WERI-Rb-1 (cell line): ENCODE measurements around the gene ZAP70.
"Not testable (repeated sequence)": the region's sequence is repeated elsewhere in the genome, so short reads cannot be mapped to it uniquely, and the experiment has no call there.

Experiments used
- DNase-seq: peaks from one replicate; pipeline ENCODE4 v3.0.0-alpha.2; 2020
- H3K27ac ChIP-seq: fragments of 250-450 bp; sonication (Bioruptor Pico); 2 replicates; pipeline ENCODE4 v1.5.1; 2020; ENCODE audit warnings: mild to moderate bottlenecking, moderate library complexity
- H3K27me3 ChIP-seq: fragments of 250-450 bp; sonication (Bioruptor Pico); 2 replicates; pipeline ENCODE4 v1.5.1; 2021; ENCODE audit warnings: mild to moderate bottlenecking, low read depth, moderate library complexity; ENCODE audit not compliant: insufficient read depth, severe bottlenecking
- H3K36me3 ChIP-seq: fragments of 250-450 bp; sonication (Bioruptor Pico); 2 replicates; pipeline ENCODE4 v1.5.1; 2020; ENCODE audit warnings: mild to moderate bottlenecking, moderate library complexity
- H3K4me3 ChIP-seq: 2 replicates; pipeline ENCODE4 v1.5.1; 2011; ENCODE audit warnings: low read depth, mild to moderate bottlenecking, control low read depth, low read length
- H3K9me3 ChIP-seq: fragments of 250-450 bp; sonication (Bioruptor Pico); 2 replicates; pipeline ENCODE4 v1.5.1; 2021; ENCODE audit warnings: mild to moderate bottlenecking, moderate library complexity; ENCODE audit not compliant: severe bottlenecking
- CTCF ChIP-seq: IDR thresholded peaks from 2 replicates; pipeline ENCODE4 v1.5.1; 2011; ENCODE audit warnings: low read depth, mild to moderate bottlenecking, control low read depth, inconsistent platforms, low read length

Gene ZAP70

GRCh38 chr2:97676620-97677019 is 36.8 kb upstream of the ZAP70 start:
- H3K4me3 ChIP-seq: no peak overlapping the region
- H3K36me3 ChIP-seq: no peaks in the 10 kb centered on the region

GRCh38 chr2:97677480-97677879 is 35.9 kb upstream of the ZAP70 start:
- Histone ChIP-seq H3K4me3 (no peak overlapping the region), H3K36me3 (no peaks in the 10 kb centered on the region), H3K27ac (no peak overlapping the region), H3K9me3 (no peaks in the 10 kb centered on the region), H3K27me3 (no peaks in the 10 kb centered on the region)
- no peak for TF ChIP-seq CTCF
- no peak for DNase-seq

More at GRCh38 chr2:97676620-97677019, 36.8 kb upstream of the ZAP70 start:
- DNase-seq: no peak
- Histone ChIP-seq H3K9me3 (no peaks in the 10 kb centered on the region), H3K27ac (no peak overlapping the region), H3K27me3 (no peaks in the 10 kb centered on the region)
- no peak for TF ChIP-seq CTCF

- Histone ChIP-seq H3K4me3 (no peak overlapping the region), H3K36me3 (no peaks in the 10 kb centered on the region), H3K27me3 (no peaks in the 10 kb centered on the region), H3K27ac (no peak overlapping the region), H3K9me3 (no peaks in the 10 kb centered on the region)
- no peak for TF ChIP-seq CTCF
- no peak for DNase-seq
These were observed 35.1 kb upstream of the ZAP70 start for GRCh38 chr2:97678298-97678697.

GRCh38 chr2:97687235-97687634 is 26.1 kb upstream of the ZAP70 start:
- DNase-seq, H3K36me3 ChIP-seq, H3K27ac ChIP-seq, H3K9me3 ChIP-seq, H3K27me3 ChIP-seq, H3K4me3 ChIP-seq: not testable (repeated sequence)

GRCh38 chr2:97688062-97688827 is 25.1 kb upstream of the ZAP70 start:
- TF ChIP-seq CTCF: no peak
- Histone ChIP-seq H3K4me3 (no peak overlapping the region), H3K27ac (no peak overlapping the region), H3K27me3 (no peaks in the 10 kb centered on the region), H3K36me3 (no peaks in the 10 kb centered on the region), H3K9me3 (no peaks in the 10 kb centered on the region)
- no peak for DNase-seq

GRCh38 chr2:97691166-97691565 is 22.2 kb upstream of the ZAP70 start:
- no peak for DNase-seq
- Histone ChIP-seq H3K4me3 (no peak overlapping the region), H3K36me3 (no peaks in the 10 kb centered on the region), H3K9me3 (no peaks in the 10 kb centered on the region), H3K27ac (no peak overlapping the region), H3K27me3 (no peaks in the 10 kb centered on the region)
- no peak for TF ChIP-seq CTCF
